Peyer's patch (tissue), 4 donors: ENCODE data around the gene PVALEF.

Experiments
- CTCF ChIP-seq, 6 experiments: fragments of 450-650 bp in 4 of 6; fragments of 200-600 bp in 2 of 6; sonication (generic) in 1 of 6; IDR thresholded peaks; one replicate each; pipeline ENCODE4 v1.5.1; 2017 to 2019; ENCODE audit warnings: antibody characterized with exemption in 6 of 6, mild to moderate bottlenecking in 3 of 6, moderate library complexity in 1 of 6
- POLR2A ChIP-seq, 2 donors: fragments of 450-650 bp; IDR thresholded peaks; one replicate each; pipeline ENCODE4 v1.5.1; 2017; ENCODE audit warnings: antibody characterized with exemption in 2 of 2, mild to moderate bottlenecking in 2 of 2, moderate library complexity in 2 of 2

GRCh38 chr17:81148571-81148970 lies 16.7 kb upstream of the PVALEF start:
- TF ChIP-seq POLR2A (IDR thresholded peaks at IDR 0.05) (no peak), CTCF (IDR thresholded peaks at IDR 0.05) (no peak)
